ENCODE results near the gene RUNDC1.

RUNDC1 gene

DNA sequence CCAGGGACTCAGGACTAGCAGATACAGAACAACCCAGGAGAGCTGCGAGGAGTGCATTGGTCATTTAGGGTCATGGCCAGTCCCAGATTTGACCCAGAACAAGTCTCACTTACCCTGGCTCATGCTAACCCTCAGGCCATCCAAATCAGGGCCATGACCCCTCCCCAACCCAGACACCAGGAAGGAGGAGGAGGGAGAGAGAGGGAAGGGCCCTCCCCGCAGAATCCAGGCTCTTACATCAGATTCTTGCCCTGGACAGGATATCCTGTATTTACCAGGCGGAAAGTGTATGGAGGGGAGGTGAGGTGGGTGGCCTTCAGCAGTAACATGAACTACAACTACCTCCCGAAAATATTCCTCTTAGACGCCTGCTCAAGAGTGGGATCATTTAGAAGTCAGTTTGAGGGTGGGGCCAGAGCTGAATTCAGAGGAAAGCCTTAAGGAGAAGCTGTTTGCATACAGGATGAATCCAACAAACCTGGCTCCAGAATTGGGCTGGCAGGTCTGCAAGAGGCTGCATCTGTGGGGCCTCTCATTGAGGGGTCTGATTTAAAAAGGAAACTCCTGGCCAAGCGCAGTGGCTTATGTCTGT, 39.8 kb downstream of the RUNDC1 start:
- TF ChIP-seq NFIC (IDR thresholded peaks at IDR 0.05) (no peak), EGR1 (IDR thresholded peaks at IDR 0.05) (no peak), CEBPB (IDR thresholded peaks at IDR 0.05) (no peak), TCF12 (IDR thresholded peaks at IDR 0.05; ENCODE audit: low read depth) (no peak), EP300 (IDR thresholded peaks at IDR 0.05; ENCODE audit: borderline replicate concordance) (no peak), ZBTB7A (IDR thresholded peaks at IDR 0.05; ENCODE audit: low read depth) (no peak), RAD21 (IDR thresholded peaks at IDR 0.05; ENCODE audit: low read depth) (no peak), CREB1 (IDR thresholded peaks at IDR 0.05; ENCODE audit: low read depth) (no peak), TAF1 (IDR thresholded peaks at IDR 0.05; ENCODE audit: low read depth) (no peak)
- TF ChIP-seq, protein P1, sequence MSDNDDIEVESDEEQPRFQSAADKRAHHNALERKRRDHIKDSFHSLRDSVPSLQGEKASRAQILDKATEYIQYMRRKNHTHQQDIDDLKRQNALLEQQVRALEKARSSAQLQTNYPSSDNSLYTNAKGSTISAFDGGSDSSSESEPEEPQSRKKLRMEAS (IDR thresholded peaks at IDR 0.05): no peak
- TF ChIP-seq, protein P2, sequence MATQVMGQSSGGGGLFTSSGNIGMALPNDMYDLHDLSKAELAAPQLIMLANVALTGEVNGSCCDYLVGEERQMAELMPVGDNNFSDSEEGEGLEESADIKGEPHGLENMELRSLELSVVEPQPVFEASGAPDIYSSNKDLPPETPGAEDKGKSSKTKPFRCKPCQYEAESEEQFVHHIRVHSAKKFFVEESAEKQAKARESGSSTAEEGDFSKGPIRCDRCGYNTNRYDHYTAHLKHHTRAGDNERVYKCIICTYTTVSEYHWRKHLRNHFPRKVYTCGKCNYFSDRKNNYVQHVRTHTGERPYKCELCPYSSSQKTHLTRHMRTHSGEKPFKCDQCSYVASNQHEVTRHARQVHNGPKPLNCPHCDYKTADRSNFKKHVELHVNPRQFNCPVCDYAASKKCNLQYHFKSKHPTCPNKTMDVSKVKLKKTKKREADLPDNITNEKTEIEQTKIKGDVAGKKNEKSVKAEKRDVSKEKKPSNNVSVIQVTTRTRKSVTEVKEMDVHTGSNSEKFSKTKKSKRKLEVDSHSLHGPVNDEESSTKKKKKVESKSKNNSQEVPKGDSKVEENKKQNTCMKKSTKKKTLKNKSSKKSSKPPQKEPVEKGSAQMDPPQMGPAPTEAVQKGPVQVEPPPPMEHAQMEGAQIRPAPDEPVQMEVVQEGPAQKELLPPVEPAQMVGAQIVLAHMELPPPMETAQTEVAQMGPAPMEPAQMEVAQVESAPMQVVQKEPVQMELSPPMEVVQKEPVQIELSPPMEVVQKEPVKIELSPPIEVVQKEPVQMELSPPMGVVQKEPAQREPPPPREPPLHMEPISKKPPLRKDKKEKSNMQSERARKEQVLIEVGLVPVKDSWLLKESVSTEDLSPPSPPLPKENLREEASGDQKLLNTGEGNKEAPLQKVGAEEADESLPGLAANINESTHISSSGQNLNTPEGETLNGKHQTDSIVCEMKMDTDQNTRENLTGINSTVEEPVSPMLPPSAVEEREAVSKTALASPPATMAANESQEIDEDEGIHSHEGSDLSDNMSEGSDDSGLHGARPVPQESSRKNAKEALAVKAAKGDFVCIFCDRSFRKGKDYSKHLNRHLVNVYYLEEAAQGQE (IDR thresholded peaks at IDR 0.05; ENCODE audit: low read depth): no peak
- TF ChIP-seq, protein P3, sequence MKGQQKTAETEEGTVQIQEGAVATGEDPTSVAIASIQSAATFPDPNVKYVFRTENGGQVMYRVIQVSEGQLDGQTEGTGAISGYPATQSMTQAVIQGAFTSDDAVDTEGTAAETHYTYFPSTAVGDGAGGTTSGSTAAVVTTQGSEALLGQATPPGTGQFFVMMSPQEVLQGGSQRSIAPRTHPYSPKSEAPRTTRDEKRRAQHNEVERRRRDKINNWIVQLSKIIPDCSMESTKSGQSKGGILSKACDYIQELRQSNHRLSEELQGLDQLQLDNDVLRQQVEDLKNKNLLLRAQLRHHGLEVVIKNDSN (IDR thresholded peaks at IDR 0.05): no peak

DNA sequence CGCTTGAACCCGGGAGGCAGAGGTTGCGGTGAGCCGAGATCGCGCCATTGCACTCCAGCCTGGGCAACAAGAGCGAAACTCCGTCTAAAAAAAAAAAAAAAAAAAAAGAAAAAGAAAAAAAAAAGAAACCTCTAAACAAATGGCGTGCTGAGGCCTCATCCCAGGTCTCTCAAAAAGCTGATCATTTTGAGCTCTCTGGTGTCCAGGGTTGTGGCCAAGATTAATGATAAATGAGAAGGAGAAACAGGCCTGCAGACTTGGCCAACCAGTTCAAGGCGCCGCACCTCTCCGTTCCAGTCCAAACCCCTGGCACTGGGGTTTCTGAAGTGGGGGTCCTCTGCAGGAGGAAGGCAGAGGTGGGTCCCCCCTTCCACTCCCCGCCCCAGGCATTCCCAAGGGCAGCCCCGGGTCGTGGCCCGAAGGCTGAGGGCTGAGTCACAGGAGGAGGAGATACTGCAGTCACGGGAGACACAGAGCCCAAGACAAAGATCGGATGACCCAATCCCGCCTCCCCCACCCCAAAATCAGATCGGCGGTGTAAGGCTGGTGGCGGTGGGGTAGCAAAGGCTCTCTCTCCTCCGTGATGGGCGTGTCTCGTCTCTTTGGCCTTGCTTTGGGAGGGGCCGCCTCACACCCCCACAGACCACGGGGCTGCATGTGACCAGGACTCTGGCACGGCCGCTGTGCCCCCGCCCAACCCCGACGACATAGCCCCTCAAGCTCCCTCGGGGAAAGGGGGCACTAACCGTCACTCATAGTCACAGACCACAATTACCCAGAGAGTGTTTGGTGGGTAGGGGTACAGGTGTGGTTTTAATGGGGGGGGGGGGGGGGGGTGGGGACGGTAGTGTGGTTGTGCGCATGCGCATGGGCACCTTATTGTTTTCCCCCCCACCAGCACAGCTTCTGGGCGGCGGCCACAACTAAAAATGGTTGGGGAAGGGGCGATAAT, 40.7 kb downstream of the RUNDC1 start:
- TF ChIP-seq, protein P3 (IDR thresholded peaks at IDR 0.05): peak; percentile 80
- TF ChIP-seq EP300 (IDR thresholded peaks at IDR 0.05; ENCODE audit: borderline replicate concordance) (no peak), TEAD4 (IDR thresholded peaks at IDR 0.05) (0 out of 2 replicates have a peak, but pooled peaks have one; percentile 3), TAF1 (IDR thresholded peaks at IDR 0.05; ENCODE audit: low read depth) (no peak), NFIC (IDR thresholded peaks at IDR 0.05) (no peak), FOXM1 (IDR thresholded peaks at IDR 0.05; ENCODE audit: borderline replicate concordance, low read depth) (no peak), YY1 (IDR thresholded peaks at IDR 0.05; ENCODE audit: low read depth) (no peak), EGR1 (IDR thresholded peaks at IDR 0.05) (no peak)
- TF ChIP-seq, protein P1 (IDR thresholded peaks at IDR 0.05): no peak

DNA sequence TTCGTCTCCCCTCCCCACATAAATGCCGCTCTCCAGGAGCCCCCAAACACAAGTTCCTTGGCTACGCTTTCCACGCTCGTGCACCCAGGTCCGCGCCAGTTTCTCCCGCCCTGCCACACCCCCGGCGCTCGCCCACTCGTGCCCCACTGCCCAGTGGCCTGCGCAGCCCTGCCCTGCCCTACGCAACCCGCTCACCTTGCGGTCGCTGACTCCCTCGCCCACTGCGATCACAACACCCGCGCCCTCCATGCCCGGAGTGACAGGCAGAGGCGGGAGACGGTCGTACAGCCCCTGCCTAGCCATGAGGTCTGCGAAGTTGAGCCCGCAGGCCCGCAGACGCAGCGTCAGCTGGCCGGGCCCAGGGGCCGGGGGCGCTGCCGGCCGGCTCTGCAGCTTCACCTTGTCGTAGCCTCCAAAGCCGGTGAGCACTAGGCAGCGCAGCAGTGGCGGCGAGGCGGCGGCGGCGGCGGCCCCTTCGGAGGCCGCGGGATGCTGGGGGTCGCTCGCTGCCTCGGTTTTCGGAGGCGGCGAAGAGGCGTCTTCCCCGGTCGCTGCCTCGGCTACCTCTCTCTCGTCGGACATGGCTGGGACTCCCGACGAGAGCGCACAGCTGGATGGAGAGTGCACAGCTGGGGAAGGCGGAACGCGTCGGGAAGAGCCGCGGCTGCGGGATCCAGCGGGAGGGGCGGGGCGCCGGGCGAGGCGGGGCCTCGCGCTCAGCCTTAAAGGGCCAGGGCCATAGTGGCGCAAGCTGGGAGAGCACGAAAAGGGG, 41.6 kb downstream of the RUNDC1 start, which contains the start of gene VAT1:
TSS of gene VAT1 (minus strand) at position 645 of the 772 bp plus-strand sequence. CDS start at position 582, 63 bp downstream.
- TF ChIP-seq TCF12 (IDR thresholded peaks at IDR 0.05; ENCODE audit: low read depth): 0 out of 2 replicates have a peak, but pooled peaks have one; percentile 12
- no peak for TF ChIP-seq TEAD4 (IDR thresholded peaks at IDR 0.05)
- TF ChIP-seq, protein P2 (IDR thresholded peaks at IDR 0.05; ENCODE audit: low read depth): no peak
- TF ChIP-seq ZBTB7A (IDR thresholded peaks at IDR 0.05; ENCODE audit: low read depth): peak; percentile 95
- TF ChIP-seq, protein P1 (IDR thresholded peaks at IDR 0.05): peak; percentile 66
- peak; percentile 62 for TF ChIP-seq TAF1 (IDR thresholded peaks at IDR 0.05; ENCODE audit: low read depth)
- TF ChIP-seq EGR1 (IDR thresholded peaks at IDR 0.05): peak; percentile 71

DNA sequence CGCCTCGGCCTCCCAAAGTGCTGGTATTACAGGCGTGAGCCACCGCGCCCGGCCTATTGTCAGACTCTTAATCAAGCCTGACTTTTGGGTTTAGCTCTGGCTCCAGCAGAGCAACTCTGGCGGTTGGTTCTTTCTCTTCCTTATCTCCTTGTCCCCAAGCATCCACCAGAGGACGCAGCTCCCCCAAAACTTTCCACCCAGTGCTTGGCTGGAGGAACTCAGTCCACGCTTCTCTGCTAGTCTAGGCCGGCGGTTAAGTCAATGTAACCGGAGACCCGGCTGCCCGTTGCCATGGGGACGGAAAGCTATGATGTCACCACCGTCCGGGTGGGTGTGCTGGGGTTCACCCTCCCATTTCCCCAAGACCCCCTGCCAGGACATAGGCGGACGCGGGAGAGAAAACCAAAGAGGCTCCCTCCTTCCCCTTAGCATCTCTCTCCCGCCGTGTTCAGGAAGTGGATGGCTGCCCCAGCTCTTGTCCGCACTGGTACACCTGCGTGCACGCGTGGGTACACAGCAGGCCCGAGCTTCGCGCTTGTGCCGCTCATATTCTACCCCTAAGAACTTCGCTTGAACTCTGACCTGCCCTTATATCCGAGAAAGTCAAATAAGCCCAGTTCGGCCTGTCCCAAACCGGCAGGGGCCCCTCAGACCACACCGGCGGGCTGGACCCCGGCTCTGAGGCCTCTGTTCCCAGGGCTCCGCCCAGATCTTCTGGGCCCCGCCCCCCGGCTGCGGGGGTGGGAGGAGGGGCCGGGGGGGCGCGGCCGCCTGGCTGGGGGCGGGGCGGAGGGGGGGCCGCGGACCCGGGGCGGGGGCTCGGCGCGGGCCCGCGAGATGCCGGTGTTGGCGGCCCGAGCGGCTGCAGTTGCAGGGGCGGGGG, 44.3 kb downstream of the RUNDC1 start, which contains the start of gene RND2:
TSS of gene RND2 (plus strand) at position 825 of the 883 bp plus-strand sequence. CDS start 117 bp downstream, outside the sequence.
- TF ChIP-seq CREB1 (IDR thresholded peaks at IDR 0.05; ENCODE audit: low read depth) (no peak), TCF12 (IDR thresholded peaks at IDR 0.05; ENCODE audit: low read depth) (peak; percentile 48; the same call in 1 of the 2 replicates), EGR1 (IDR thresholded peaks at IDR 0.05) (peak; percentile 76), TEAD4 (IDR thresholded peaks at IDR 0.05) (no peak), NFIC (IDR thresholded peaks at IDR 0.05) (no peak; the same call in 1 of the 2 replicates), TAF1 (IDR thresholded peaks at IDR 0.05; ENCODE audit: low read depth) (peak; percentile 41; the same call in 1 of the 2 replicates), FOXM1 (IDR thresholded peaks at IDR 0.05; ENCODE audit: borderline replicate concordance, low read depth) (no peak), YY1 (IDR thresholded peaks at IDR 0.05; ENCODE audit: low read depth) (no peak), RAD21 (IDR thresholded peaks at IDR 0.05; ENCODE audit: low read depth) (peak; percentile 84), ZBTB7A (IDR thresholded peaks at IDR 0.05; ENCODE audit: low read depth) (peak; percentile 85; the same call in 1 of the 2 replicates), EP300 (IDR thresholded peaks at IDR 0.05; ENCODE audit: borderline replicate concordance) (peak; percentile 4; the same call in 1 of the 2 replicates), CEBPB (IDR thresholded peaks at IDR 0.05) (no peak)
- TF ChIP-seq, protein P3 (IDR thresholded peaks at IDR 0.05): no peak; the same call in 1 of the 2 replicates
- TF ChIP-seq, protein P1 (IDR thresholded peaks at IDR 0.05): peak; percentile 68
- TF ChIP-seq, protein P2 (IDR thresholded peaks at IDR 0.05; ENCODE audit: low read depth): no peak
